ENCODE results near the gene LAMA2.
A peak's percentile ranks its signal among the peaks of the same experiment; 100 is the strongest.

Gene LAMA2

DNA sequence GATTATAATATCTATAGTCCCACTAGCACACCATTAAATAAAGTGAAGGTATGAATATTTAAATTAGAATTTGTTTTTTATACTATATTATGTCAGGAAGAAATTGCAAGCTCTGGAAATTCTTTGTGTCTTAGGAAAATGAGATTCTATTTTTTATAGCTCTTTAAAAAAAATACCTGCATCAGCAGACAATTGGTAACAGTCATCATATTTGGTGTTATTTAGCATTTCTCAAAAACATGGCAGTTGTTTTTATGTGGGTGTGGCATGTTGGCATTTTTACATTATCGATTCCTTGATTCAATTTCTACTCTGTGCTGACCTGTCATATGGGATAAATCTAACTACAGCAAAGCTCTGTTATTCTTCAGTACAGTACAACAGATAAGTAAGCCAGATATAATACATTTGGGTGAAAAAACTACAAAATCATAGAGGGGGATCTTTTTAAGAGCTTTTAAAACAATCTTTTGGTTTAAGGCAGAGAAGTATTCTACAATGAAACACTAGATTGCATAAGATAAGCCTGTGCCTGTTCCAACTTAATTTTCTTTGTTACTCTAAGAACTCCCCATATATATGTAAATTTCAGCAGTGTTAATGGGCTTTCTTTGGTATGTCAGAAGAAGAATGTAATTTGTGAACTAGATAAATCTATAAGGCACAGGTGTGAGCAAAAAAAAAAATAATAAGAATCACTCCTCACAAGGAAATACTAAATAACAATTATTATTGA lies 71.5 kb downstream of the LAMA2 start:
- ATAC-seq (no peak), DNase-seq (ENCODE audit: low spot score in 2 of 2) (no peak)
- H3K4me1 Mint-ChIP-seq = no peaks in the 10 kb centered on the region
- H3K36me3 Mint-ChIP-seq = no peaks in the 10 kb centered on the region
- no peak overlapping the region for H3K27ac Mint-ChIP-seq
- no peak overlapping the region for H3K4me3 Mint-ChIP-seq
- no peaks in the 10 kb centered on the region for H3K9me3 Mint-ChIP-seq

DNA sequence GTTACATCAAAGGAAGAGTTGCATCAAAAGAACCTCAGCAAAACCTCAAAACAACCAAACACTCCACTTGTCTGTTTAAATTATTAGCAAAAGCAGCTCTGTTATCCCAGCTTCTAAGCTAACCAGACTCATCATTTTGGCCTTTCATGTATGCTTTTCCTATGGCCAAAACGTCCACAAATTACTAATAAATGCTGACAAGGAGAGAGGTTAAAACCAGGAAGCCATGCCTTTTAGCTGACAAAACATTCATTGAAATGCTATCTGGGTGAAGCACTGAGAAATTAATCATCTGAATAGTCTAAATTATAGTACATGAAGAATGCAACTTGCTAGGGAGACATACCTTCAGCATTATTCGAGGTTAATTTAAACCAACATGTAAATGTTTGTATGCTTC lies 80.6 kb downstream of the LAMA2 start:
- Mint-ChIP-seq H3K4me3 (no peak overlapping the region), H3K36me3 (no peaks in the 10 kb centered on the region), H3K9me3 (no peaks in the 10 kb centered on the region), H3K27ac (no peak overlapping the region), H3K4me1 (no peaks in the 10 kb centered on the region)
- ATAC-seq = no peak
- DNase-seq (ENCODE audit: low spot score in 2 of 2) = no peak

DNA sequence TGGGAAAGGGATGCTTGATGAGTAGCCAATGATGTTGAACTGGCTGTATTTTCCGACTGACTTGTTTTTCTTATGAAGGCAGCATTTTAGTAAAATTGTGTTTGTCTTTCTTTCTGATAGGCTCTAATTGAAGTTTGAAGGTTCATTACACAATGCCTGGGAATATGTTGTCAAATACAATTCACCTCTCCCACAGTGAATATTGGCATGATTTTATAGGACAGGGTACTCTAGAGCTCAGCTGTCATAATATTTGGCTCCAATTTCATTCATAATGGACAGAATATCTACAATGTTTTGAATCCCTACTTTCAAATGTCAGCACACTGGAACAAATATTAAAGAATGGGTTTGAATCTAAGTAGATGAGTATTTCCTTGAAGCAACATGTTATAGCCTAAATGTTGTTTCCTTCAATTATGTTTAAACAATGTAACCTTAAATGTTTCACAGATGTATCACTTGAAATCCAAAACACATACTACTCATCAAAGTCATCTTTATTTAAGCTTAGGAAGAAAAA lies 81.4 kb downstream of the LAMA2 start:
- H3K4me3 Mint-ChIP-seq = no peak overlapping the region

DNA sequence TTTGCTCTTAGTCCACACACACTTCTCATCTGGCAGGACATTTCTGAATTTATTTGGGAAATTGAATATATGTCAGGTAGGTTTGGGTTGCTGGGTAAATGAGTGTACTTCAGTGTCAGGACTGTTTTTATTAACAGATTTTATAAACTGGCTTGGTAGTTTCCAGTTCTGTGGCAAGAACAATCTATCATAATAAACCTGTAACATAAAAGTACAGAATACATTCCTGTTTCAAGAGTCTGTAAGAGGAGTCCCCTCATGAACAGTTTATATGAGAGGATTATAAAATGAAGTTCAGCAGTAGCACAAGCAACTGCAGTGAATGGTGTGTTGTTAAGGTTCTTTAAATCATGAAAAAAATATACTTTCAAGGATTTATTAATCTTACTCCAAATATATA lies 81.8 kb downstream of the LAMA2 start:
- Mint-ChIP-seq H3K27ac (no peak overlapping the region), H3K4me1 (no peaks in the 10 kb centered on the region), H3K4me3 (no peak overlapping the region), H3K36me3 (no peaks in the 10 kb centered on the region), H3K9me3 (no peaks in the 10 kb centered on the region)
- ATAC-seq (no peak), DNase-seq (ENCODE audit: low spot score in 2 of 2) (no peak)

More for the DNA sequence above, 81.4 kb downstream of the LAMA2 start:
- Mint-ChIP-seq H3K9me3 (no peaks in the 10 kb centered on the region), H3K36me3 (no peaks in the 10 kb centered on the region), H3K4me1 (no peaks in the 10 kb centered on the region), H3K27ac (no peak overlapping the region)
- DNase-seq (ENCODE audit: low spot score in 2 of 2) (no peak), ATAC-seq (no peak)

DNA sequence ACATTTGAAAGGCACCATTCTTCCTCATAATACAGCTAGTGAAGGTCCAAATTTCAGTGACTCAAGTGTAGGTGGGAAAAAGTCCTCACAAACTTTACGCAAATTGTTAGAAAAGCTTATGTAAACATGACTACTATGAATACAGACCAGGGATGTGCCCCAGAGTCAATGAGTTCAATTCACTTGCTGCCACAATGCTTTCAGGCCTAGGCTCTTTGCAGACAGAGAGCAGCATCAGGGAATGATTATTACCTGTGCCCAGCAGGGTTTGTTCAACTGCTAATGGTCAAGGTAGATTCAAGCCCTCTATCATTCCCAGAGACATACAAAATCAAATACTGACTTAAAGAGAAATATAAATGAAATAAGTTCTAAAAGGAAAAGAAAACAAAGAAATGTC lies 84.0 kb downstream of the LAMA2 start:
- no peaks in the 10 kb centered on the region for H3K36me3 Mint-ChIP-seq
- DNase-seq (ENCODE audit: low spot score in 2 of 2) (no peak), ATAC-seq (no peak)
- H3K27ac Mint-ChIP-seq = no peak overlapping the region
- no peaks in the 10 kb centered on the region for H3K4me1 Mint-ChIP-seq
- no peaks in the 10 kb centered on the region for H3K9me3 Mint-ChIP-seq
- H3K4me3 Mint-ChIP-seq = no peak overlapping the region

DNA sequence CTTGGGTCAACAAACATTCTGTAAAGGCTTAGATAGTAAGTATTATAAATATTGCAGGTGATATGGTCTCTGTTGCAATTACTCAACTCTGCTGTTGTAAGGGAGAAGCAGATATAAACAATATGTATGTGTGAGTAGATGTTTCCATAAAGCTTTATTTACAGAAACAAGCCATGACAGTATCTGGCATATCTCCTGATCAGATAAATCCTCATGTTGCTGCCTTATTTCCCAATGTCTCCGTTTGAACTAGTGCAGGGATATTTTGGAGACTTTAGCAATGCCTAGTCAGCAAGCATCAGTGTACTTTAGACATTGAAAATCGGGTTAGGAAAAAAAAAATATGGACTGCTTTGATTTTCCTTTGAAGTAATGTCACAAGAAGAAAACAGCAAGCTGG lies 96.1 kb downstream of the LAMA2 start:
- Mint-ChIP-seq H3K9me3 (no peaks in the 10 kb centered on the region), H3K4me1 (no peaks in the 10 kb centered on the region), H3K36me3 (no peaks in the 10 kb centered on the region), H3K27ac (no peak overlapping the region), H3K4me3 (no peak overlapping the region)
- no peak for ATAC-seq
- no peak for DNase-seq (ENCODE audit: low spot score in 2 of 2)

DNA sequence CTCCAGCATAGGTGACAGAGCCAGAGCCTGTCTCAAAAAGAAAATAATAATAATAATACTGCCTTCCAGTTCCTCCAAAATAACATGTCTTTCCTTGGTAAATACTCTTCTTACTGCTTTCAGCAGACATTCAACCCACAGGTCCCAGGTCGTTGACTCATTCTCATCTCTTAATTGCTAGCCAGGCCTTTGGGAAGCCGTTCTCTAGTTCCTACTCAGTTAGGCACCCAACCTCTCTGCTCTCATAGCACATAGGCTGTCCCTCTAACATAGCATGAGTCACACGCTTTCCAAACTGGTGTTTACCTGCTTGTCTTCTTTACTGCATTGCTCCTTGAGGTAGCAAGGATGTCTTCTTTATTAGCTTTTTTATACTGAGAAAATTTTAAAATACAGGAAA lies 98.8 kb downstream of the LAMA2 start:
- H3K4me3 Mint-ChIP-seq = no peak overlapping the region
- no peak overlapping the region for H3K27ac Mint-ChIP-seq
- ATAC-seq = no peak
- no peaks in the 10 kb centered on the region for H3K9me3 Mint-ChIP-seq
- no peak for DNase-seq (ENCODE audit: low spot score in 2 of 2)
- no peaks in the 10 kb centered on the region for H3K36me3 Mint-ChIP-seq
- H3K4me1 Mint-ChIP-seq = no peaks in the 10 kb centered on the region

DNA sequence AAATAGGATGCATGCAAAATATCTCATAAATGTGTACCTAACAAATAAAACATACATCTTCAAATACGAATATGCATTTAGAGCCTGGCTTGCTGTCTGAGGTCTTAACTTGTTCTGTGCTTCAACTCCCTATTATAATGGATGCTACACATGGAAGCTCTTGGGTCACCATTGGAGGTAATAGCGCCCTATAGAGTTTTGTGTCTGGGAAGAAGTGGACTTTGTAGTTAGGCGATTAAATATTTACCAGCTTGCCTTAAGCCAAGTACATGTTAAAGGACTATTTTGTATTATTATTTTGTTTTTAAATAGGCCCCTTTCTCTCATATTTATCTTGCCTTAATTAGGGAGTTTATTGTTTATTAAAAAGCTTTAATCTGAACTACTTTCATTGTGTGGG lies 107.4 kb downstream of the LAMA2 start:
- H3K4me1 Mint-ChIP-seq = no peaks in the 10 kb centered on the region
- H3K36me3 Mint-ChIP-seq = no peaks in the 10 kb centered on the region
- DNase-seq (ENCODE audit: low spot score in 2 of 2) = no peak
- no peaks in the 10 kb centered on the region for H3K9me3 Mint-ChIP-seq
- no peak for ATAC-seq
- H3K4me3 Mint-ChIP-seq = no peak overlapping the region
- no peak overlapping the region for H3K27ac Mint-ChIP-seq

DNA sequence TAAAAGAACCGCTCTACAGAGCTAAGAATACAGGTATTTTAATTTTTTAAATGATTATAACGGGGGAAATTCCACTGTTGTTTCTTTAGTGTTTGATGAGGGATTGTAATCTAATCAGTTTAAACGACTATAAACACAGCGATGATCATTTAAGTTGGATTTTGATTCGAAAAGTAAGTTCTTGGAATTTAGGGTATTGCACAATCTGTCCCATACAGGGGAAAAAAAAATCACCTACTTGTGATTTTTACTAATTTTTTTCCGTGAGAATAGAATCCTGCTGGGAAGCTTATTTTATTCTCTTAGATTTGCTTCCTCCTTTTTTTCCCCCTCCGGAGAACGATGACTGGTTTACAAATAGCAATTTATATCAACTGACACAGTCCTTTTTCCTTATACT lies 108.0 kb downstream of the LAMA2 start:
- ATAC-seq (no peak), DNase-seq (ENCODE audit: low spot score in 2 of 2) (no peak)
- Mint-ChIP-seq H3K9me3 (no peaks in the 10 kb centered on the region), H3K27ac (no peak overlapping the region), H3K4me3 (no peak overlapping the region), H3K4me1 (no peaks in the 10 kb centered on the region), H3K36me3 (no peaks in the 10 kb centered on the region)

DNA sequence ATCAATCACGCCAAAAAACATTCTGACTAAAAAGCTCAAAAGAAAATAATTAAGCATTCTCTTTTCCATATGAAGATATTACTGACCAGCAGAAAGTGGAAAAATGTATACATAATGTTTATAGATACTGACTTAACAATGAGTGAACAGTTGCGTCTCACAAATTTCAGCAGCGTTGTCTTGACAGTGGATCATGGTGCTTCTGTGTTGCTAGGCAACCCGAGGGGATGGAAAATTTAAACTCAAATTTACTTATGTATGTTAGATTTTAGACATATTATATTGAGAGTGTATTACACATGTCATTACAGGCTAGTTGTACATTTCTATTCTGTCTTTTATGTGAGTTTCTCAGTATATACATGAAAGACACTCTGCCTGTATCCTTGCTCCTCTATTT lies 110.2 kb downstream of the LAMA2 start:
- DNase-seq (ENCODE audit: low spot score in 2 of 2) (no peak), ATAC-seq (no peak)
- Mint-ChIP-seq H3K9me3 (peaks cover 10% of the 10 kb centered on the region), H3K36me3 (no peaks in the 10 kb centered on the region), H3K4me3 (no peak overlapping the region), H3K27ac (no peak overlapping the region), H3K4me1 (no peaks in the 10 kb centered on the region)

DNA sequence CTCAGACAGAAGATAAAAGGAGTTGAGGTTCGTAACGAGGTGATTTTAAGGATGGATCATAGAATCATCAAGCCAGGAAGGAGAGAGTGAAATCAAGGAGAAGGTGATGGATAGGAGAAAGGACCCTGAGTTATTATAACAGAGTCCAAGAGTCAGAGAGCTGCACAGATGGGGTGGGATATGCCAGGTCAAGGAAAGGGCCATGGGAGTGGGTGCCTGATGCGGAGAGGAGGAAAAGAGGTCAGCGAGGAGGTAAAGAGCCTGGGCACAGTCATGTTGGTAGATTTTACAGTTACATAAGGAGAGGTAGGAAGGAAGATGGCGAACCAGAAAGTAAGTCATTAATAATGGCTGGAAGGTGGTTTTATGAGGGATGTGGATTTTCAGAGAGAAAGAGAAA lies 114.9 kb downstream of the LAMA2 start:
- no peaks in the 10 kb centered on the region for H3K36me3 Mint-ChIP-seq
- ATAC-seq (no peak), DNase-seq (ENCODE audit: low spot score in 2 of 2) (no peak)
- no peak overlapping the region for H3K4me3 Mint-ChIP-seq
- no peak overlapping the region for H3K27ac Mint-ChIP-seq
- no peaks in the 10 kb centered on the region for H3K4me1 Mint-ChIP-seq
- H3K9me3 Mint-ChIP-seq = peaks cover 10% of the 10 kb centered on the region

DNA sequence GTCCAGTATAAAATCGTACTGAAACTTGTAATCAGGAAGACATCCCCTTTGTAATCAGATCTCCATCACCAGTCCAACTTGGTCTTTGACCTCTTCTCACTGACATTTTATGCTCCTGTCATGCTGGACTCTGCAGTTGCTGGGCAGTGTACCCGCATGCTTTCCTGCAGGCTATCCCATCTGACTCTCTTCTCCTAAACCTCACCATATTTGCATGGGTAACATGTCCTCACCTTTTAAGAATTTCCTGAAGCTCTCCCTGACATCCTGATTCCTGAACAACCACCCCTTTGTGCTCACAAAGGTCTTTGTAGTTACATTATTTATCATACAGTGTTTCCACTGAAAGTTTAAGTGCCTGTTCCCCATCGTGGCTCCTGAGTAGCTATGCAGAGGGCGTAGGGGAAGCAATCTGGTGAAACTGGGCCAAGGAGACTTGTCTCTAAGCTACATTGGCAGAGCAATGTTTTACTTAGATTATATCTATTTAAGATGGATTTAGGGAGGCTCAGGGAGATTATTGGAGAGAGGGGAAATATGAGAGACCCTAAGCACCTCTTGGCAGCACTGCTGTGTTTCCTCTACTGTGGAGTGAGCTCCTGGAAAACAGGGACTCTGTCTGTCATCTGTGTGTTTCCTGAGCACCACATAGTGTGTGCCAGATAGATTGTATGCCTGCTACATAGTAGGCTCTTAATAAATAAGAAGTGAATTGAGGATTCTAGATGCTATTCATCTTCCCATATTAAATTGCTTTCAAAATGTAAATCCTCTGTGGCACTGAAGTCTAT lies 124.0 kb downstream of the LAMA2 start:
- DNase-seq (ENCODE audit: low spot score in 2 of 2) (no peak), ATAC-seq (peak; percentile 51)
- H3K4me3 Mint-ChIP-seq = no peak overlapping the region
- no peaks in the 10 kb centered on the region for H3K9me3 Mint-ChIP-seq
- no peaks in the 10 kb centered on the region for H3K4me1 Mint-ChIP-seq
- no peaks in the 10 kb centered on the region for H3K36me3 Mint-ChIP-seq
- no peak overlapping the region for H3K27ac Mint-ChIP-seq

DNA sequence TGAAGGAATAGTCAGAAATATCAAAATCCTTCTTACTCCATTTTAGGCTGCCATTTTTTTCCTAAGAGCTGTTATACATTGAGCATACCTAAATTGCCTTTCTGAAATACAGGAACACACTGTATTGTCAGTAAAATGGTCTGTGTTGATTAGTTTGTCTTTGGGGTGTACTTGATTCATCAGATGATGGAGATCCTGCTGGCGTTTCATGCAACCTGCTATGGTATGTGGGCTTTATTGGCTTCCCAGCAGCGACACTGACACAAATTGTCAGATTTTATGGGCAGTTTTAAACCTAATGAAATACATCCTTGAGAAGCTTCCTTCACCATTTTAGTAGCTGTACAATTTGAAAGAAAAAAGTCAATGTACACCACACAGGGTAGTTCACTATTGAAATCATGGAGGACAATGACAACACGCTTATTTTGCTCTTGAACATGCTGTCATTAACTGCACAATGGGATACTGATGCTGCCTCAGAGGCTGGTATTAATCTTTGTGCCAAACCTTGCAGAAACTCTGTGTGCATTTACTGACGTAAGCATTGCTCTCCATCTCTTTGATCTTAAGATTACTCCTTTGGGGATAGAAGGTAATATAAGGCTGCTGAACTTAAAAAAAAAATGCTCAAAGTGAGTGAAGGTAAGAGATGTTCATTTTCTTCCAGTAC lies 124.9 kb downstream of the LAMA2 start:
- Mint-ChIP-seq H3K27ac (no peak overlapping the region), H3K4me1 (no peaks in the 10 kb centered on the region), H3K36me3 (no peaks in the 10 kb centered on the region), H3K9me3 (no peaks in the 10 kb centered on the region), H3K4me3 (no peak overlapping the region)
- DNase-seq (ENCODE audit: low spot score in 2 of 2) = no peak
- no peak for ATAC-seq

DNA sequence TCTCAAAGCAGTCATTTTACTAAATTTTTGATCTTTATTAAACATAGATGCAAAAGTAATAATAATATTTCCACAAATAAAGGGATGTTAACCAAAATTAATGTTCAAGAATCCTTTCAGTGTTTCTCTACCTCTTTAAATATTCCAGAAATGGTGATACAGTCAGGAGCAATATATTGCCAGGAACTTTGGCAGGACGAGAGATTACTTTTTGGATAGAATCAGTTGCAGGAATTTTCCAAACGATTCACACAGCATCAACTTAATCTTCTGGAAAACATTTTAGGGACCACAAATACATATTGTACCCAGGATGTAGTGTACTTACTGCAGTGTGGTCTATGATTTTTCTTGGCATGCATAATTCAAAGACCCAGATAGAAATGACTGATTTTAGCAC lies 125.7 kb downstream of the LAMA2 start:
- Mint-ChIP-seq H3K9me3 (no peaks in the 10 kb centered on the region), H3K27ac (no peak overlapping the region), H3K36me3 (no peaks in the 10 kb centered on the region), H3K4me3 (no peak overlapping the region), H3K4me1 (no peaks in the 10 kb centered on the region)
- DNase-seq (ENCODE audit: low spot score in 2 of 2) (no peak), ATAC-seq (no peak)

DNA sequence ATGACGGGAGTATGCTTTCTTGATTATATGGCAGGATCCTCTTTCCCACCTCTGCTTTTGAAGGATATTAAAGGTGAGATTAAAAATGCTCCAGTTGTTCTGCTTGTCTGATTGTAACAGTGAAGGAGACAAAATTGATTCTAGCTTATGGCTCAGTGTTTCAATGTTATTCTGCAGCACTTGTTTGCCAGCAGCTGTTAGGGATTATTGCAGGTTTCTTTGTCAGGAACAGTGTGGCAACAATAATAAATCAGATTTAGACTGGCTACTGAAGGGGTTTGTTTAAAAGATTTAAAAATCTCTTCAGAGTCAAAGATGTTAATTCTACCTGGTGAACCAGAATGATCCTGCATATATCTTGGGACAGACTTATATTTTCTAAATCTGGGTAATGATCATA lies 126.9 kb downstream of the LAMA2 start:
- ATAC-seq (no peak), DNase-seq (ENCODE audit: low spot score in 2 of 2) (no peak)
- Mint-ChIP-seq H3K4me1 (no peaks in the 10 kb centered on the region), H3K36me3 (no peaks in the 10 kb centered on the region), H3K4me3 (no peak overlapping the region), H3K27ac (no peak overlapping the region), H3K9me3 (no peaks in the 10 kb centered on the region)

DNA sequence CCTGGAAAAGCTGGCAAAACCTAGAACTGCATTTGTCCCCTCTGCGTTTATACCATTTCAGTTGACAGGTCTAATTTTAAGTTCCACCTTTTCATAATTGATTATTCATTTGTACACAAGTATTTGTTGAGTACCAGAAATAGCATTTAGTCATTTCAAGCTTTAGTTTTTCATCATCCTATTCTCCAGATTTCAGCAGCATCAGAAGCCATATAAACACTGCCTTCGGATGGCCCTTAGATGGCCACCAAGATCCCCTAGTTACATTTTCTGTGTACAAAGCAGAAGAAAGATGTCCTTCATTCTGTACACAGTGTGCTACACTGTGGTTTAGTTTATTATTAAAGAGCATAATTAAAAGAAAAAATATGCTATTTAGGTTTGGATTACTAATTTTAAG lies 131.4 kb downstream of the LAMA2 start:
- DNase-seq (ENCODE audit: low spot score in 2 of 2) (no peak), ATAC-seq (no peak)
- Mint-ChIP-seq H3K9me3 (no peaks in the 10 kb centered on the region), H3K4me1 (no peaks in the 10 kb centered on the region), H3K36me3 (no peaks in the 10 kb centered on the region), H3K27ac (no peak overlapping the region), H3K4me3 (no peak overlapping the region)

Data from stimulated activated effector memory CD8-positive, alpha-beta T cell treated with anti-CD3 and anti-CD28 coated beads, Interleukin-12 subunit alpha, Interleukin-12 subunit beta, amount 100 ng/mL, for 72 hours (primary cell).